Ovary (tissue), 10 donors: ENCODE results near the gene SUPT20HL1. TPM values are rescaled to one million over a fixed set of nuclear protein-coding genes. Genes with fewer than 3 reads are reported as not detected.
"Not testable (repeated sequence)": the region's sequence is repeated elsewhere in the genome, so short reads cannot be mapped to it uniquely, and the experiment has no call there.

ENCODE experiments used
- DNase-seq, 5 donors: peaks; one replicate each; pipeline ENCODE4 v3.0.0-alpha.2; 2019 to 2020
- H3K27ac ChIP-seq, 2 donors: fragments of 200-600 bp; one replicate each; pipeline versions ENCODE4 v1.5.1 to v1.8.0; 2019 to 2022
- H3K27me3 ChIP-seq: fragments of 200-600 bp; one replicate; pipeline ENCODE4 v1.8.0; 2022
- H3K36me3 ChIP-seq: fragments of 200-600 bp; sonication (generic); one replicate; pipeline ENCODE4 v1.5.1; 2019
- H3K4me1 ChIP-seq: one replicate; pipeline ENCODE4 v1.8.1; 2013; ENCODE audit warnings: mild to moderate bottlenecking, moderate library complexity; ENCODE audit not compliant: insufficient read depth
- H3K4me3 ChIP-seq: fragments of 200-600 bp; sonication (generic); one replicate; pipeline ENCODE4 v1.5.1; 2017
- H3K9me3 ChIP-seq, 2 donors: fragments of 200-600 bp in 1 of 2; sonication (generic) in 1 of 2; one replicate each; pipeline versions ENCODE4 v1.5.1 to v1.8.1; 2013 to 2019; ENCODE audit warnings: mild to moderate bottlenecking in 1 of 2, moderate library complexity in 1 of 2
- EP300 ChIP-seq: sonication (generic); formaldehyde crosslinking; IDR thresholded peaks from one replicate; pipeline ENCODE4 v1.6.1; 2017; ENCODE audit warnings: antibody characterized with exemption
- POLR2A ChIP-seq: fragments of 450-650 bp; IDR thresholded peaks from one replicate; pipeline ENCODE4 v1.6.1; 2017; ENCODE audit warnings: antibody characterized with exemption, mild to moderate bottlenecking, moderate library complexity
- WGBS, 3 donors: extraction: QIAGEN DNeasy Blood & Tissue Kit in 1 of 3; methylation state at CpG; one replicate each; pipeline versions ENCODE4 v1.1.5 to v1.1.7; 2013 to 2017; 5-methylcytosine and 5-hydroxymethylcytosine counted together
- intact Hi-C, 4 donors: fragments of 100-400 bp; cut with DNase I; formaldehyde crosslinking; loops; one replicate each; pipeline versions ENCODE4 v1.11.0 to v1.15.1; 2022 to 2023
- long read RNA-seq, 3 donors: library from polyadenylated mRNA in 2 of 3; unstranded in 2 of 3; transcript quantifications; one replicate each; pipeline ENCODE4 v2.0.0 and lab custom pipeline, GENCODE V29; 2021 to 2026
- polyA plus RNA-seq, 2 donors: library from polyadenylated mRNA; stranded (reverse); fragments of 200-250 nt in 1 of 2; fragments of 350-450 nt in 1 of 2; fragmentation: Illumina TruSeq in 1 of 2; extraction: RNeasy Lipid Tissue Mini Kit (QIAGEN cat#74804) in 1 of 2; gene quantifications; one replicate each; pipeline ENCODE4 v1.2.3, GENCODE V29; 2013 to 2014
- total RNA-seq, 7 donors: library from RNA; depleted of rRNA in 2 of 7; stranded (reverse); fragments of >200 nt in 2 of 7; fragmentation: NEBNext Ultra II Directional in 3 of 7; extraction: Animal tissue kit (Norgen Biotek cat#: 25700) in 3 of 7; gene quantifications; one replicate each; pipeline versions ENCODE4 v1.1.0 to v1.2.4, GENCODE V29; 2016 to 2023
- TF ChIP-seq, protein P1 (sequence below), 3 donors: fragments of 450-650 bp in 2 of 3; fragments of 200-600 bp in 1 of 3; IDR thresholded peaks; one replicate each; pipeline versions ENCODE4 v1.5.1 to v1.8.0; 2016 to 2022; ENCODE audit warnings: antibody characterized with exemption in 3 of 3, mild to moderate bottlenecking in 1 of 3
- donor health status: DM: no; HTN: no; CAD: no; lungs with moderate emphysema.
- donor health status: DM: no; HTN: no; CAD: no.
- donor health status: Bipolar disorder and iron deficiency.
- donor health status: DM: yes; HTN: yes; CAD: no.
- donor health status: DM: no; HTN: no; CAD: no.
- donor health status: DM: yes; HTN: yes; CAD: no.

SUPT20HL1 gene
- total RNA-seq (under 1 TPM in 5 of 7 donors, not detected in 2; 0.10 to 0.25 (median 0.13) TPM), polyA plus RNA-seq (under 1 TPM; 0.05 to 0.12 TPM)
- long read RNA-seq, donor 1: 0 reads
- long read RNA-seq, donor 2: 0 reads
- long read RNA-seq, donor 3: 0 reads

DNA sequence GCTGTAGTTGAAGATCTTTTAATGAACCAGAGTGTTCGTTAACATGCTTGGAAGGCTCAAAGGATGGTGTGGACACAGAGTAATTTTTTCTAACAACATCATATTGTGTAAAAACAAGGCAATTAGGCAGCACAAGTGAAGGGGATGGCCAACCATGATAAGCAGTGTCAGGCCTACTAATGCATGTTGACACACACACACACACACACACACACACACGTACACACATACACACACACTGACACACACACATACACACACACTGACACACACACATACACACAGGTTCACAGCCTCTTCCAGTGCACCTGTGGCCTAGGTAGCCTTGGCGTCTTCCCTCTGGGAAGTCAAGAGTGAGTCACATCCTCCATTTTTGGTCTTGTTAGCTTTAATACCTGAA lies at the start of gene SUPT20HL1:
Gene SUPT20HL1 (plus strand): TSS at position 368 of the 400 bp plus-strand sequence. CDS start 2,122 bp downstream, outside the sequence.
- no peaks in the 10 kb centered on the region for H3K36me3 ChIP-seq
- no peak within 1 kb of the TSS for H3K4me3 ChIP-seq
- no peaks in the 10 kb centered on the region for H3K9me3 ChIP-seq
- WGBS, 3 donors: 74 to 86% (median 82%) methylated on average over 3 of the region's 3 CpGs
- DNase-seq: no peak
- TF ChIP-seq, protein P1, sequence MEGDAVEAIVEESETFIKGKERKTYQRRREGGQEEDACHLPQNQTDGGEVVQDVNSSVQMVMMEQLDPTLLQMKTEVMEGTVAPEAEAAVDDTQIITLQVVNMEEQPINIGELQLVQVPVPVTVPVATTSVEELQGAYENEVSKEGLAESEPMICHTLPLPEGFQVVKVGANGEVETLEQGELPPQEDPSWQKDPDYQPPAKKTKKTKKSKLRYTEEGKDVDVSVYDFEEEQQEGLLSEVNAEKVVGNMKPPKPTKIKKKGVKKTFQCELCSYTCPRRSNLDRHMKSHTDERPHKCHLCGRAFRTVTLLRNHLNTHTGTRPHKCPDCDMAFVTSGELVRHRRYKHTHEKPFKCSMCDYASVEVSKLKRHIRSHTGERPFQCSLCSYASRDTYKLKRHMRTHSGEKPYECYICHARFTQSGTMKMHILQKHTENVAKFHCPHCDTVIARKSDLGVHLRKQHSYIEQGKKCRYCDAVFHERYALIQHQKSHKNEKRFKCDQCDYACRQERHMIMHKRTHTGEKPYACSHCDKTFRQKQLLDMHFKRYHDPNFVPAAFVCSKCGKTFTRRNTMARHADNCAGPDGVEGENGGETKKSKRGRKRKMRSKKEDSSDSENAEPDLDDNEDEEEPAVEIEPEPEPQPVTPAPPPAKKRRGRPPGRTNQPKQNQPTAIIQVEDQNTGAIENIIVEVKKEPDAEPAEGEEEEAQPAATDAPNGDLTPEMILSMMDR (IDR thresholded peaks at IDR 0.05): no peak
- TF ChIP-seq POLR2A (no peak), EP300 (no peak)
- H3K4me1 ChIP-seq: peaks cover 2% of the 10 kb centered on the region
- intact Hi-C loops: no loop called here
- H3K27ac ChIP-seq: no peak within 1 kb of the TSS
- no peaks in the 10 kb centered on the region for H3K27me3 ChIP-seq

DNA sequence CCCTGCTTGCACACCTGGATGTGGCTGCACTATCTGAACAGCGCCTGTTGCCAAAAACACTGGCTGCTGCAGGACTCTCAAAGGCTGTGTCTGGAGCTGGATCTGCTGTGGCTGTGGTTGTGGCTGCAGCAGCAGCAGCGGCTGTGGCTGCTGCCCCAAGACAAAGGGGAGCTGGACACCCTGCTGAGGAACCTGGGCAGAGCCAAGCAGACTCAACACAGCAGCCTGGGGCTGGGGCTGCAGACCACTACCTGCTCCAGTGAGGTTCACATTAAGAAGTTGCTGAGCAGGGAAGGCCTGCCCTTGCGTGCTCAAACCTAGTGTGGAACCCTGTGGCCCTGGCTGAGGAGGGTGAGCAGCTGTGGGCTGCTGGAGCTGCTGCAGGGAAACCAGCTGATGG lies 49.5 kb upstream of the SUPT20HL1 start:
- DNase-seq, H3K27ac ChIP-seq, H3K4me3 ChIP-seq, H3K9me3 ChIP-seq, intact Hi-C loops, H3K36me3 ChIP-seq, H3K27me3 ChIP-seq, H3K4me1 ChIP-seq: not testable (repeated sequence)
- 40 to 54% (median 52%) methylated on average over 3 of the region's 3 CpGs for WGBS, 3 donors

DNA sequence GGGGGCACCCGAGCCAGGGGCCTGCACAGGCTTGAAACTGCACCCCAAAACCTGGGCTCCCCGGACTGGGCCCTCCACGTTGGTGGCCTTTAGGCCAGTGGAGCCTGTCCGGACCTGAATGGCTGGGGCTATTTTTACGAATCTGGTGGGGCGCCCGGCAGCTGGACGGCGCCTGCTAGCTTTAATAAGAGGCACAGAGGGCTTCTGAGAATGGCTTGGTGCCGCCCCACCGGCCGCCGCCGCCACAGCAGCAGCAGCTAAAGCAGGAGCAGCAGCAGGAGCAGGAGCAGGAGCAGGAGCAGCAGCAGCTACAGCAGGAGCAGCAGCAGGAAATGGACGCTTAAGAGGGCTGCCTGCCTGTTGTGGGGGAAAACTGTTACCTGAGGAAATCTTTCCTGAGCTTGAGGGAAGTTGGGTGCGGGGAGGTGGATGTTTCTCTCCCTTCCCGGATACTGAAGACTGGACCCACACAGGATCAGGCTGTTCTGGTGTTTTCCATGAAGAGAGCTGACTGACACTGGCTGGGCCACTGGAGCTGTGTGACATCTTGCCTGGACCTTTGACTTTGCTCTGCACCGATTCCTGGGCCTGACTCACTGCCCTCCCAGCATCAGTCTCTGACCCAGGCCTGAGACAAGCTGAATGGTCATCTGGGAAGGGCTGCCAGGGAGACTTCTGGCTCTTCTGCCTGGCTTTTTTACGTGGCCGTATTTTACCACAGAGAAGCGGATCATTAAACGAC lies 48.8 kb upstream of the SUPT20HL1 start:
- H3K27me3 ChIP-seq, H3K9me3 ChIP-seq, H3K4me3 ChIP-seq, intact Hi-C loops, H3K4me1 ChIP-seq, DNase-seq, H3K27ac ChIP-seq, H3K36me3 ChIP-seq: not testable (repeated sequence)
- WGBS, 3 donors: 69 to 75% (median 74%) methylated on average over 19 to 21 of the region's 22 CpGs

DNA sequence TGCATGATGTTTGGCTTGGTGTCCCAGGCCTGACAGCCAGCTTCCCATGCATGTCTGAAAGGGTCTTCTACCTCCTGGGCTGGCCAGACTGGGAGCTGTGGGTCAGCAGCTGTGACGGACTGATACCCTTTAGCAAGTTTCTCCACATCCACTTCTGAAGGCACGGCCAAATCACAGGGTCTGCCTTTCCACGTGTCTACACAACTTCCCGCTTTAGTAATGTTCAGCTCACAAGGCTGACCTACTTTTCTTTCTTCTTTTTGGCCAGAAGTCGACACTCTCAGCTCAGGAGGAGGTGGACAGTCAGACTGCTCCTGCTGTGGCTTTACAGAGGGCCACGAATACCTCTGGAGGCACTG lies 48.2 kb upstream of the SUPT20HL1 start:
- H3K27ac ChIP-seq, intact Hi-C loops, H3K4me3 ChIP-seq, H3K4me1 ChIP-seq, H3K36me3 ChIP-seq, H3K9me3 ChIP-seq, H3K27me3 ChIP-seq, DNase-seq: not testable (repeated sequence)
- 55 to 72% (median 67%) methylated on average over 6 of the region's 6 CpGs for WGBS, 3 donors

DNA sequence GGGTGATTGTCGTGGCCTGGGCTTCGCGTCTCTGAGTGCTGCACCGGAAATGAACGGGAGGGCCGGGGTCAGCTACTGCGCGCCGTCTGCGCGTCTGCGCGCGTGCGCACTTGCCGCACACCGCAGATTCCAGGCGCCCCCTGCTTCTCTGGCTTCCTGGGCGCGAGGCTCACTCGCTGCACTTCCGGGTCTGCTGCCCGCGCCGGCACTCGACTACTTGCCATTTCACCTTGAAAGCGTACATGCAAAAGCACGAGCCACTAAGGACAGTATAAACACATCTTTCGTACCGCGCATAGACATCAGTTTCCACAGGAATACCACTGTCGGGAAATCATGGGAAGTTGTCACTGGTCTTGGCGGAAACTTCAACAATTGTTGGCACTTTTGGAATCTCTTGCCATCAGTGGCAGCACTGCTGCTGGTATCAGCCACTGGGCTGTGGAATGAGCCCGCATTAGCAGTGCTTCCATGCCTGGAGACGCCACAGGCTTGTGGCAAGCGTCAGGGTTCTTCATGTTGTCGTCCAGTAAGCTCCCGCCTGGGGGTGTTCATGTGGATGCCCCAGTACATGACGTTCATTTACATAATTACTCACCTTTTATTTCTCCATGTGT lies 46.3 kb upstream of the SUPT20HL1 start, which contains the start of gene SUPT20HL2:
Gene SUPT20HL2 (minus strand): TSS at position 51 of the 617 bp plus-strand sequence. CDS start 754 bp downstream, outside the sequence.
- no peak within 1 kb of the TSS for H3K4me3 ChIP-seq
- intact Hi-C loops: no loop called here
- no peaks in the 10 kb centered on the region for H3K27me3 ChIP-seq
- 85 to 90% (median 86%) methylated on average over 39 of the region's 39 CpGs for WGBS, 3 donors
- no peak for DNase-seq
- no peaks in the 10 kb centered on the region for H3K9me3 ChIP-seq
- peaks cover 4% of the 10 kb centered on the region for H3K4me1 ChIP-seq
- H3K36me3 ChIP-seq: no peaks in the 10 kb centered on the region
- TF ChIP-seq POLR2A: no peak
- TF ChIP-seq EP300: no peak
- TF ChIP-seq, protein P1 (IDR thresholded peaks at IDR 0.05): no peak
- no peak within 1 kb of the TSS for H3K27ac ChIP-seq

DNA sequence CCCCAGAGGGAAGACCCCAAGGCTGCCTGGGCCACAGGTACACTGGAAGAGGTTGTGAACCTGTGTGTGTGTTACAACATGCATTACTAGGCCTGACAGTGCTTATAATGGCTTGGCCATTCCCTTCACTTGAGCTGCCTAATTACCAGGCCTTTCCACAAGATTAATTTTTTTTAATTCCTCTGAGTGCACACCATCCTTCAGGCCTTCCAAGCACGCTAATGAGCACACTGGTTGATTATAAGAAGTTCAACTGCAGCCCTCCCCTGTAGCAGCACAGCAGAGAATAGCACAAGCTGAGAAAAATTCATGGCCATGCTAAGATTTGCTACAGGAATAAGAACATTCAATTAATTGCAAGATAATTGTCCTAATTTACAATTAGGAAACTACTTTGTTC lies 44.3 kb upstream of the SUPT20HL1 start:
- Histone ChIP-seq H3K36me3 (no peaks in the 10 kb centered on the region), H3K27ac (no peak overlapping the region), H3K4me1 (peaks cover 2% of the 10 kb centered on the region), H3K9me3 (no peaks in the 10 kb centered on the region), H3K27me3 (no peaks in the 10 kb centered on the region), H3K4me3 (no peak overlapping the region)
- 52 to 53% (median 53%) methylated on average over 1 of the region's 1 CpG for WGBS, 3 donors
- no peak for TF ChIP-seq POLR2A
- TF ChIP-seq, protein P1 (IDR thresholded peaks at IDR 0.05): no peak
- TF ChIP-seq EP300: no peak
- no peak for DNase-seq
- intact Hi-C loops: no loop called here
